GM12892 (cell line): ENCODE measurements around the gene CPNE4.

Experiments
- POLR2A ChIP-seq: IDR thresholded peaks from 2 replicates; pipeline ENCODE4 v1.6.1; 2011; ENCODE audit warnings: low read depth, low read length, control low read depth
- TAF1 ChIP-seq: IDR thresholded peaks from 2 replicates; pipeline ENCODE4 v1.6.1; 2011; ENCODE audit warnings: low read depth, mild to moderate bottlenecking, control low read depth, low read length, borderline replicate concordance

DNA sequence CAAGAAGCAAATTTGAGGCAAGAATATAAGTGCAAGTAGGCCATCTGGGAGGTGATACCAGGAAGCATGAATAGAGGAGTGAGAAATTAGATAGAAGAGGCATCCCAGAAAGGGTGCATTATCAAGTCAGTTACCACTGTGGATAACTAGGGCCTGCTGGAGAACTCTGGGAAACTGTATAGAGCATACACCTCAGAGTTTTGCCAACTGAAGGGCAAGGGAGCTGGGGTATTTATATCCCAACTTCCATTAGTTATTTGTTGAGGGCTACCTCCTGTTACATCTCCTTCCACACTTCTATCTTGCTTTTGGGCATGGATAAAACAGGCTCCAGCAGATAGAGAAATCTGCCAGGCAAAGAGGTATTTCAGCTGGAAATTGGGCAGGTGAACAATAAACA lies 448.5 kb downstream of the CPNE4 start:
- TF ChIP-seq POLR2A (no peak), TAF1 (no peak)
